GM12878 (cell line): Measurements from ENCODE around the gene SOST. TPM values are rescaled to one million over a fixed set of nuclear protein-coding genes. Genes with fewer than 3 reads are reported as not detected.

ENCODE experiments used
- ATAC-seq: fragments of 200-7000 bp; cut with Tn5 transposase; 3 replicates; pipeline ENCODE4 v1.9.1; 2020; ENCODE audit warnings: mild to moderate bottlenecking, moderate library complexity
- BruUV-seq: library from RNA; stranded (reverse); fragments of 400-500 nt; replicated peaks from 2 replicates; lab custom pipeline; 2021; lab: Mats Ljungman, UMichigan
- CTCF ChIA-PET: fragments of 300-600 bp; sonication (Branson Sonifier 250); formaldehyde crosslinking; extraction: SDS; loops from one replicate; lab custom pipeline; 2021; ENCODE audit warnings: inconsistent platforms; lab: Yijun Ruan, JAX
- POLR2A ChIA-PET: fragments of 350-600 bp; formaldehyde crosslinking; extraction: SDS; loops from one replicate; lab custom pipeline; 2021; ENCODE audit warnings: inconsistent platforms; lab: Charles Lee
- RAD21 ChIA-PET: fragments of 300-600 bp; sonication (Branson Sonifier 250); formaldehyde crosslinking; loops from one replicate; lab custom pipeline; 2023; ENCODE audit warnings: antibody characterized with exemption; ENCODE audit not compliant: unreplicated experiment; lab: Charles Lee
- SMC1A ChIA-PET: fragments of 300-600 bp; sonication (Branson Sonifier 250); formaldehyde crosslinking; loops from one replicate; lab custom pipeline; 2023; ENCODE audit not compliant: unreplicated experiment, uncharacterized antibody; lab: Charles Lee
- DNase-seq: peaks from one replicate; pipeline ENCODE4 v3.0.0-alpha.2; 2011; ENCODE audit warnings: low read depth, low spot score
- FAIRE-seq: peaks from 3 replicates; lab custom pipeline; 2011; peaks lifted over from hg19 to GRCh38; lab: Jason Lieb, UNC
- H2AFZ ChIP-seq: 2 replicates; pipeline ENCODE4 v1.6.0; 2011; ENCODE audit warnings: low read depth, low read length, control low read depth; ENCODE audit not compliant: control insufficient read depth
- H3K27ac ChIP-seq: 2 replicates; pipeline ENCODE4 v1.5.1; 2011; ENCODE audit warnings: control low read depth; ENCODE audit not compliant: control insufficient read depth, insufficient read depth
- H3K27me3 ChIP-seq, 2 experiments: replicated peaks in 1 of 2; 2 replicates each; pipeline versions ENCODE4 v1.6.0 to v1.6.1; 2011; ENCODE audit warnings: low read length in 1 of 2; ENCODE audit not compliant: control insufficient read depth in 2 of 2, insufficient read depth in 2 of 2
- H3K36me3 ChIP-seq, 2 experiments: 2 replicates each; pipeline ENCODE4 v1.5.1; 2011; ENCODE audit warnings: low read length in 1 of 2; ENCODE audit not compliant: control insufficient read depth in 2 of 2, insufficient read depth in 2 of 2
- H3K4me1 ChIP-seq: 2 replicates; pipeline ENCODE4 v1.6.1; 2011; ENCODE audit warnings: mild to moderate bottlenecking, low read length, moderate library complexity, mixed read lengths; ENCODE audit not compliant: control insufficient read depth, insufficient read depth
- H3K4me2 ChIP-seq: 2 replicates; pipeline ENCODE4 v1.6.0; 2011; ENCODE audit warnings: control low read depth; ENCODE audit not compliant: control insufficient read depth, insufficient read depth
- H3K4me3 ChIP-seq: fragments of 200-600 bp; sonication (generic); 2 replicates; pipeline ENCODE4 v1.5.1; 2016
- H3K79me2 ChIP-seq: 2 replicates; pipeline ENCODE4 v1.6.0; 2011; ENCODE audit warnings: low read length; ENCODE audit not compliant: control insufficient read depth, insufficient read depth
- H3K9ac ChIP-seq: 2 replicates; pipeline ENCODE4 v1.8.0; 2011; ENCODE audit warnings: low read length, control low read depth, mixed read lengths; ENCODE audit not compliant: control insufficient read depth, insufficient read depth
- H3K9me3 ChIP-seq: replicated peaks from 3 replicates; pipeline ENCODE4 v1.5.1; 2011; ENCODE audit warnings: mild to moderate bottlenecking, low read length; ENCODE audit not compliant: control insufficient read depth, insufficient read depth
- H4K20me1 ChIP-seq: 2 replicates; pipeline ENCODE4 v1.6.0; 2011; ENCODE audit not compliant: control insufficient read depth, insufficient read depth
- ATF7 ChIP-seq: fragments of 450-650 bp; IDR thresholded peaks from 2 replicates; pipeline ENCODE4 v1.6.1; 2016; ENCODE audit warnings: low read depth, mild to moderate bottlenecking
- GABPA ChIP-seq: IDR thresholded peaks from 2 replicates; pipeline ENCODE4 v1.6.1; 2014; ENCODE audit warnings: antibody characterized with exemption, low read depth, mild to moderate bottlenecking, inconsistent platforms
- HDGF ChIP-seq: fragments of 450-650 bp; IDR thresholded peaks from 2 replicates; pipeline ENCODE4 v1.6.1; 2016; ENCODE audit warnings: antibody characterized with exemption
- IKZF1 ChIP-seq: fragments of 450-650 bp; conservative IDR thresholded peaks from 2 replicates; pipeline ENCODE4 v1.6.1; 2017; ENCODE audit warnings: antibody characterized with exemption, mild to moderate bottlenecking
- JUNB ChIP-seq: IDR thresholded peaks from 2 replicates; pipeline ENCODE4 v1.6.1; 2016; ENCODE audit warnings: antibody characterized with exemption, mild to moderate bottlenecking
- MEF2B ChIP-seq: fragments of 450-650 bp; IDR thresholded peaks from 2 replicates; pipeline ENCODE4 v1.6.1; 2018; ENCODE audit warnings: mild to moderate bottlenecking, moderate library complexity; ENCODE audit not compliant: partially characterized antibody, poor library complexity, severe bottlenecking
- POU2F2 ChIP-seq: IDR thresholded peaks from 3 replicates; pipeline ENCODE4 v1.6.1; 2011; ENCODE audit warnings: low read depth, mild to moderate bottlenecking, low read length, borderline replicate concordance
- RELA ChIP-seq: fragments of 450-650 bp; IDR thresholded peaks from 2 replicates; pipeline ENCODE4 v1.8.0; 2014; ENCODE audit warnings: borderline replicate concordance; ENCODE audit not compliant: partially characterized antibody
- WGBS: methylation state at CpG from one replicate; pipeline ENCODE4 v1.1.6; 2016; ENCODE audit warnings: low lambda C conversion rate; ENCODE audit not compliant: insufficient replicate concordance, insufficient coverage; ENCODE audit errors: missing lambda C conversion rate; 5-methylcytosine and 5-hydroxymethylcytosine counted together
- in situ Hi-C: fragments of 300-500 bp; cut with MboI; formaldehyde crosslinking; loops from 9 replicates; pipeline ENCODE4 v1.14.3; 2018; ENCODE audit warnings: mixed read lengths
- intact Hi-C: fragments of 100-400 bp; cut with micrococcal nuclease; formaldehyde crosslinking; loops from one replicate; pipeline ENCODE4 v1.14.2; 2022; ENCODE audit not compliant: unreplicated experiment
- polyA plus RNA-seq, 11 experiments: library from polyadenylated mRNA; depleted of rRNA in 4 of 11; unstranded in 6 of 11; stranded (reverse) in 5 of 11; fragments of >200 nt; fragmentation: Nextera tagmentation in 4 of 11; fragmentation: Illumina TruSeq in 1 of 11; extraction: Ambion mirVana in 4 of 11; extraction: Trizol in 1 of 11; gene quantifications; 1 replicate in 1 of 11; 2 replicates in 10 of 11; pipeline versions ENCODE4 v1.2.1 to v1.2.3, GENCODE V29; 2011 to 2016; ENCODE audit warnings: inconsistent platforms in 2 of 11, missing spikeins in 2 of 11, low read depth in 1 of 11
- total RNA-seq, 4 experiments: library from RNA; depleted of rRNA in 3 of 4; stranded (reverse); fragments of >200 nt in 3 of 4; fragmentation: Illumina TruSeq in 1 of 4; extraction: Trizol in 1 of 4; gene quantifications; 2 replicates each; pipeline versions ENCODE4 v1.2.1 to v1.2.3, GENCODE V29; 2013 to 2021
- TF ChIP-seq, protein P1 (sequence below): fragments of 450-650 bp; conservative IDR thresholded peaks from 2 replicates; pipeline ENCODE4 v1.6.1; 2017; ENCODE audit warnings: mild to moderate bottlenecking, moderate library complexity
- TF ChIP-seq, protein P2 (sequence below): IDR thresholded peaks from 2 replicates; pipeline ENCODE4 v1.6.1; 2012; ENCODE audit warnings: low read length, inconsistent platforms
- TF ChIP-seq, protein P3 (sequence below): fragments of 150-350 bp; IDR thresholded peaks from 2 replicates; pipeline ENCODE4 v1.6.1; 2014; ENCODE audit warnings: mild to moderate bottlenecking, low read depth, low read length
- TF ChIP-seq, protein P4 (sequence below): fragments of 450-650 bp; IDR thresholded peaks from 2 replicates; pipeline ENCODE4 v1.6.1; 2017; ENCODE audit warnings: mild to moderate bottlenecking, moderate library complexity

SOST gene
- total and polyA plus RNA-seq, 10 of the 15 experiments (the other 5 are each of a cell fraction or from before 2014, with no cell fraction given) = not detected

DNA sequence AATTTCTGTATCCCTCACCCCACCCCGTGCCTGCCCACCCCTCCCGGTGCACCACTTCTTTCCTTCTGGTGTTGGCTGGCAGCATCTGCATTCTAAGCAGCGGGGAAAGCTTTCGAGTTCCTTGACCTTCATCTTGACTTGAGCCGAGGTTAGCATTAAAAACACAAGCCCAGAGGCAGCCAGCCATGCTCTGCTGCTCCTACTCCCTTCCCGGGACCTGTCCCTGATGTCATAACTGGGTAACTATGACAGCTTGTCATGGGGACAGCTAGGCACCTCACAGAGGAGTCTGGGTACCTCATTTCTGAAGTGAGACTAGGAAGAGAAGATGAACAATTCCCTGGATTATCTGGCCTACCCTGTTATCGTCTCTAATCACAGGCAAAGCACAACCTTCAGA, 21.5 kb upstream of the SOST start, which contains the start of gene CFAP97D1:
Gene CFAP97D1 (plus strand): TSS at position 301 of the 400 bp plus-strand sequence. CDS start 28 bp downstream, at position 329.
- ChIA-PET POLR2A (no interaction called here), SMC1A (interaction anchor here (1.2 to 1.4 kb wide), 2 partner anchors 14 to 66 kb away, joined by 3 to 4 read pairs; partner anchors contain the start of gene CD300LG), RAD21 (no interaction called here), CTCF (interaction anchor here (0.8 to 1.6 kb wide), 2 partner anchors 13 to 14 kb away, joined by 3 to 4 read pairs; no protein-coding TSS in a partner anchor)
- Histone ChIP-seq H3K4me2 (peak within 1 kb of the TSS; percentile 91), H3K36me3 (no peaks in the 10 kb centered on the region), H4K20me1 (no peaks in the 10 kb centered on the region), H3K27ac (no peak within 1 kb of the TSS), H3K27me3 (peaks cover 5 to 12% of the 10 kb centered on the region in 2 experiments; a peak in 2 of 4 replicates), H3K4me1 (no peaks in the 10 kb centered on the region), H3K9me3 (no peaks in the 10 kb centered on the region), H3K9ac (peak within 1 kb of the TSS; percentile 73; the same call in 1 of the 2 replicates), H3K79me2 (no peaks in the 10 kb centered on the region; the same call in 1 of the 2 replicates), H3K4me3 (peak within 1 kb of the TSS; percentile 89; the same call in 1 of the 2 replicates), H2AFZ (peak within 1 kb of the TSS; percentile 75)
- in situ Hi-C loops = no loop called here
- ATAC-seq = no peak
- no peak for FAIRE-seq
- DNase-seq = no peak
- WGBS = 15% methylated on average over 7 of the region's 7 CpGs
- intact Hi-C loops = no loop called here
- BruUV-seq = no TSS peak
- TF ChIP-seq ATF7 (no peak), RELA (no peak), POU2F2 (no peak), GABPA (no peak), JUNB (no peak), MEF2B (no peak), HDGF (no peak), IKZF1 (no peak)
- TF ChIP-seq, protein P1, sequence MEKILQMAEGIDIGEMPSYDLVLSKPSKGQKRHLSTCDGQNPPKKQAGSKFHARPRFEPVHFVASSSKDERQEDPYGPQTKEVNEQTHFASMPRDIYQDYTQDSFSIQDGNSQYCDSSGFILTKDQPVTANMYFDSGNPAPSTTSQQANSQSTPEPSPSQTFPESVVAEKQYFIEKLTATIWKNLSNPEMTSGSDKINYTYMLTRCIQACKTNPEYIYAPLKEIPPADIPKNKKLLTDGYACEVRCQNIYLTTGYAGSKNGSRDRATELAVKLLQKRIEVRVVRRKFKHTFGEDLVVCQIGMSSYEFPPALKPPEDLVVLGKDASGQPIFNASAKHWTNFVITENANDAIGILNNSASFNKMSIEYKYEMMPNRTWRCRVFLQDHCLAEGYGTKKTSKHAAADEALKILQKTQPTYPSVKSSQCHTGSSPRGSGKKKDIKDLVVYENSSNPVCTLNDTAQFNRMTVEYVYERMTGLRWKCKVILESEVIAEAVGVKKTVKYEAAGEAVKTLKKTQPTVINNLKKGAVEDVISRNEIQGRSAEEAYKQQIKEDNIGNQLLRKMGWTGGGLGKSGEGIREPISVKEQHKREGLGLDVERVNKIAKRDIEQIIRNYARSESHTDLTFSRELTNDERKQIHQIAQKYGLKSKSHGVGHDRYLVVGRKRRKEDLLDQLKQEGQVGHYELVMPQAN = no peak
- TF ChIP-seq, protein P2, sequence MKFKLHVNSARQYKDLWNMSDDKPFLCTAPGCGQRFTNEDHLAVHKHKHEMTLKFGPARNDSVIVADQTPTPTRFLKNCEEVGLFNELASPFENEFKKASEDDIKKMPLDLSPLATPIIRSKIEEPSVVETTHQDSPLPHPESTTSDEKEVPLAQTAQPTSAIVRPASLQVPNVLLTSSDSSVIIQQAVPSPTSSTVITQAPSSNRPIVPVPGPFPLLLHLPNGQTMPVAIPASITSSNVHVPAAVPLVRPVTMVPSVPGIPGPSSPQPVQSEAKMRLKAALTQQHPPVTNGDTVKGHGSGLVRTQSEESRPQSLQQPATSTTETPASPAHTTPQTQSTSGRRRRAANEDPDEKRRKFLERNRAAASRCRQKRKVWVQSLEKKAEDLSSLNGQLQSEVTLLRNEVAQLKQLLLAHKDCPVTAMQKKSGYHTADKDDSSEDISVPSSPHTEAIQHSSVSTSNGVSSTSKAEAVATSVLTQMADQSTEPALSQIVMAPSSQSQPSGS = no peak
- TF ChIP-seq, protein P3, sequence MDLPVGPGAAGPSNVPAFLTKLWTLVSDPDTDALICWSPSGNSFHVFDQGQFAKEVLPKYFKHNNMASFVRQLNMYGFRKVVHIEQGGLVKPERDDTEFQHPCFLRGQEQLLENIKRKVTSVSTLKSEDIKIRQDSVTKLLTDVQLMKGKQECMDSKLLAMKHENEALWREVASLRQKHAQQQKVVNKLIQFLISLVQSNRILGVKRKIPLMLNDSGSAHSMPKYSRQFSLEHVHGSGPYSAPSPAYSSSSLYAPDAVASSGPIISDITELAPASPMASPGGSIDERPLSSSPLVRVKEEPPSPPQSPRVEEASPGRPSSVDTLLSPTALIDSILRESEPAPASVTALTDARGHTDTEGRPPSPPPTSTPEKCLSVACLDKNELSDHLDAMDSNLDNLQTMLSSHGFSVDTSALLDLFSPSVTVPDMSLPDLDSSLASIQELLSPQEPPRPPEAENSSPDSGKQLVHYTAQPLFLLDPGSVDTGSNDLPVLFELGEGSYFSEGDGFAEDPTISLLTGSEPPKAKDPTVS = no peak
- TF ChIP-seq, protein P4, sequence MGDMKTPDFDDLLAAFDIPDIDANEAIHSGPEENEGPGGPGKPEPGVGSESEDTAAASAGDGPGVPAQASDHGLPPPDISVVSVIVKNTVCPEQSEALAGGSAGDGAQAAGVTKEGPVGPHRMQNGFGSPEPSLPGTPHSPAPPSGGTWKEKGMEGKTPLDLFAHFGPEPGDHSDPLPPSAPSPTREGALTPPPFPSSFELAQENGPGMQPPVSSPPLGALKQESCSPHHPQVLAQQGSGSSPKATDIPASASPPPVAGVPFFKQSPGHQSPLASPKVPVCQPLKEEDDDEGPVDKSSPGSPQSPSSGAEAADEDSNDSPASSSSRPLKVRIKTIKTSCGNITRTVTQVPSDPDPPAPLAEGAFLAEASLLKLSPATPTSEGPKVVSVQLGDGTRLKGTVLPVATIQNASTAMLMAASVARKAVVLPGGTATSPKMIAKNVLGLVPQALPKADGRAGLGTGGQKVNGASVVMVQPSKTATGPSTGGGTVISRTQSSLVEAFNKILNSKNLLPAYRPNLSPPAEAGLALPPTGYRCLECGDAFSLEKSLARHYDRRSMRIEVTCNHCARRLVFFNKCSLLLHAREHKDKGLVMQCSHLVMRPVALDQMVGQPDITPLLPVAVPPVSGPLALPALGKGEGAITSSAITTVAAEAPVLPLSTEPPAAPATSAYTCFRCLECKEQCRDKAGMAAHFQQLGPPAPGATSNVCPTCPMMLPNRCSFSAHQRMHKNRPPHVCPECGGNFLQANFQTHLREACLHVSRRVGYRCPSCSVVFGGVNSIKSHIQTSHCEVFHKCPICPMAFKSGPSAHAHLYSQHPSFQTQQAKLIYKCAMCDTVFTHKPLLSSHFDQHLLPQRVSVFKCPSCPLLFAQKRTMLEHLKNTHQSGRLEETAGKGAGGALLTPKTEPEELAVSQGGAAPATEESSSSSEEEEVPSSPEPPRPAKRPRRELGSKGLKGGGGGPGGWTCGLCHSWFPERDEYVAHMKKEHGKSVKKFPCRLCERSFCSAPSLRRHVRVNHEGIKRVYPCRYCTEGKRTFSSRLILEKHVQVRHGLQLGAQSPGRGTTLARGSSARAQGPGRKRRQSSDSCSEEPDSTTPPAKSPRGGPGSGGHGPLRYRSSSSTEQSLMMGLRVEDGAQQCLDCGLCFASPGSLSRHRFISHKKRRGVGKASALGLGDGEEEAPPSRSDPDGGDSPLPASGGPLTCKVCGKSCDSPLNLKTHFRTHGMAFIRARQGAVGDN = no peak
